ENCODE measurements around the gene TRNT1.

DNA sequence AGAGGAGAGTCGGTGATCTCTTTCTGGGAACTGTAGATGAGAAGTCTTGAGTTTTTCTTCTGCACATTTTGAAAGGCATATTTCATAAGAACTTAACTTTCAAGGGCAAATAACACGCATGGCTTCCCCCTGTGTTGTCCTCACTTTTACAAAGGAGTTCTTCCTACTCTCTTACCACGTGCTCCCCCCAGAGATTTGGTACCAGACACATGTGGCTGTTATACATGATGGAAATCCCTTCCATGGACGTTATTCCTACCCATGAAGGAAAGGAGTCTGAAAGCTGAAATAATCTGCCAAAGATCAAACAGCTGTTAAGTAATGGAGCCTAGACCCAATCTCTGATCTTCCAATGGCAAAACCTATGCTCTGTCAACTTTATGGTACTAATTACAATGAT, 20.9 kb upstream of the TRNT1 start:
- TF ChIP-seq POLR2AphosphoS5 (IDR thresholded peaks at IDR 0.05) (no peak), POLR2A (IDR thresholded peaks at IDR 0.05) (no peak)
- TF ChIP-seq, protein P1, sequence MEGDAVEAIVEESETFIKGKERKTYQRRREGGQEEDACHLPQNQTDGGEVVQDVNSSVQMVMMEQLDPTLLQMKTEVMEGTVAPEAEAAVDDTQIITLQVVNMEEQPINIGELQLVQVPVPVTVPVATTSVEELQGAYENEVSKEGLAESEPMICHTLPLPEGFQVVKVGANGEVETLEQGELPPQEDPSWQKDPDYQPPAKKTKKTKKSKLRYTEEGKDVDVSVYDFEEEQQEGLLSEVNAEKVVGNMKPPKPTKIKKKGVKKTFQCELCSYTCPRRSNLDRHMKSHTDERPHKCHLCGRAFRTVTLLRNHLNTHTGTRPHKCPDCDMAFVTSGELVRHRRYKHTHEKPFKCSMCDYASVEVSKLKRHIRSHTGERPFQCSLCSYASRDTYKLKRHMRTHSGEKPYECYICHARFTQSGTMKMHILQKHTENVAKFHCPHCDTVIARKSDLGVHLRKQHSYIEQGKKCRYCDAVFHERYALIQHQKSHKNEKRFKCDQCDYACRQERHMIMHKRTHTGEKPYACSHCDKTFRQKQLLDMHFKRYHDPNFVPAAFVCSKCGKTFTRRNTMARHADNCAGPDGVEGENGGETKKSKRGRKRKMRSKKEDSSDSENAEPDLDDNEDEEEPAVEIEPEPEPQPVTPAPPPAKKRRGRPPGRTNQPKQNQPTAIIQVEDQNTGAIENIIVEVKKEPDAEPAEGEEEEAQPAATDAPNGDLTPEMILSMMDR (IDR thresholded peaks at IDR 0.05), result no peak

All from prostate gland (tissue), 2 donors.